ENCODE measurements around the gene BRD8.

The BRD8 gene

GRCh38 chr5:138095100-138095907 is 83.1 kb downstream of the BRD8 start:
- DNase-seq, result no peak

GRCh38 chr5:138093036-138093435 is 85.4 kb downstream of the BRD8 start:
- no peak for DNase-seq

- DNase-seq, result no peak
These were observed 86.1 kb downstream of the BRD8 start for GRCh38 chr5:138092301-138092700.

GRCh38 chr5:138091685-138092084 is 86.7 kb downstream of the BRD8 start:
- DNase-seq, result no peak
